ENCODE results near the gene CMTM5.
"Not testable (repeated sequence)": the region's sequence is repeated elsewhere in the genome, so short reads cannot be mapped to it uniquely, and the experiment has no call there.

The CMTM5 gene

DNA sequence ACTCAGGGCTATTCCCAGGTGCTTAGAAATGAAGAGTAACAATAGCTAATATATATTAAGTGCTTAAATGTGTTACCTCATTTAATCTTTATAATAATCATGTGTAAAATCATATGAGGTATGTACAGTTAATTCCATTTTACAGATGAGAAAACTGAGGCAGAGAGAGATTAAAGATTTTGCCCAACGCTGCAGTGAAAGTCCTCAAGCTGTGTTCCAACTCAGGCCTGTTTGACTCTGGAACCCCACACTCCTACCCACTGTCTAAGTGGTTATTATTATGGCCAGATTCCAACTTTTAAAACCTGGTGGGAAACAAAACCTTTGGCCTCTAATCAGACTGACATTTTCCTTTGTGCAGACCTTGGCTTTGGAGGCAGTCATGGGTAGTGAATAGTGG is 10.2 kb downstream of the CMTM5 start:
- Histone ChIP-seq H3K4me3 (ENCODE audit: control insufficient read depth in 1 of 7, extremely low read depth in 1 of 7, insufficient read depth in 4 of 7, low read depth in 2 of 7, low read length in 6 of 7) (no peak overlapping the region), H3K27ac (ENCODE audit: insufficient read depth in 1 of 2, low read depth in 1 of 2, low read length in 2 of 2, poor library complexity in 1 of 2, severe bottlenecking in 2 of 2) (no peak overlapping the region), H3K4me1 (ENCODE audit: control extremely low read depth in 1 of 4, control insufficient read depth in 4 of 4, insufficient read depth in 4 of 4, low read length in 3 of 4) (peaks cover 0 to 11% (median 6%) of the 10 kb centered on the region in 4 experiments), H3K9me3 (ENCODE audit: control extremely low read depth in 1 of 5, control insufficient read depth in 4 of 5, insufficient read depth in 2 of 5, low read depth in 1 of 5, low read length in 4 of 5) (no peaks in the 10 kb centered on the region), H3K27me3 (replicated peaks in 2 of 5; ENCODE audit: control insufficient read depth in 4 of 5, insufficient read depth in 5 of 5, low read length in 4 of 5) (peaks cover 0 to 3% (median 0%) of the 10 kb centered on the region in 5 experiments), H3K36me3 (ENCODE audit: control insufficient read depth in 4 of 4, insufficient read depth in 4 of 4, low read length in 3 of 4) (no peaks in the 10 kb centered on the region)
- DNase-seq = no peak
- POLR2A ChIA-PET = no interaction called here
- CTCF ChIA-PET = interaction anchor here (0.5 to 1.0 kb wide), 2 partner anchors 10 to 109 kb away, joined by 3 read pairs; no protein-coding TSS in a partner anchor
- no CpG with 5 or more reads among the region's 1 CpG for WGBS (ENCODE audit: insufficient coverage)

DNA sequence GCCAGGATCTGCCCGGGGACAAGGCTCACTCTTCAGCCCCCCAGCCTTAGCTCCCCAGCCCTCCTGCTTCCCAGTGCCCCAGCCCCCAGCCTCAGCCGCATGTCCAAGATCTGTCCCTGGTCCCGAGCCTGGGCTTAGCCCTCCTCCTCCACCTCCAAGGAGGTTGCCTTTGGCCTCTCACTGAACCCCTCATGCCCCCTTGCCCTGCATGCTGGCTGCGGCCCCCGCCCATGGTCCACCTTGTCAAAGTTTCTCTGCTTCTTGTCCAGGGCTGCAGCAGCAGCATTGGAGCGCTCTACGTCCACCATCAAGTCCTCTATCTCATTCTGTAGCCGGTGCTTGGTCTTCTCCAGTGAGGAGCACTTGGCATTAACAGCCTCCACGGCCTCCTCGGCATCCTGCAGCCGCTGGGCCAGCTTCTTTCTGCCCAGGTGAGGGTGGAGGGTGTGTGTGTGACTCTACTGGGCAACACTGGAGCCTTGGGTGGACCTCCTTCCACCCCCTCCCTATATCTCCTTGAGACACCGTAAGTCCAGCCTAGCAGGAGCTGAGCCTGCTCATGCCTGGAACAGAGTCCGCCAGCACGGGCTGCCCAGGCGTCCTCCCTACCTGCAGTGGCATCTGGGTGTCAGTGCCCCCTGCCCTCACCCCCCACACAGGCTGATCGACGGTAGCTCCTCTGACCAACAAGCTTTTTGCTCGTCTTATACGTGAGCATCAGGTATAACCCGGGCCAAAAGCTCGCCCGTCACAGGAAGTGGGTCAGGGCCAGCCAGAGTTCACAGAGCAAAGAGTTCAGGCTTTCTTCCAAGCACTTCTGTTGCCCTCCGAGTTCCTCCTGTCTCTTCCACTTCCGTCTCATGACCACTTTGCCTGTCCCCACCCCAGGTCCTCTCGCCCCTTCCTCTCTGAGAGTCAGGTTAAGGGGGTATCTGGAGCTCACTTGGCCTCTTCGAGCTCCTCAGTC is 11.4 kb downstream of the CMTM5 start:
- no peak for DNase-seq
- 88% methylated on average over 17 of the region's 26 CpGs for WGBS (ENCODE audit: insufficient coverage)
- H3K36me3 ChIP-seq (ENCODE audit: control insufficient read depth in 4 of 4, insufficient read depth in 4 of 4, low read length in 3 of 4) = no peaks in the 10 kb centered on the region
- CTCF ChIA-PET = interaction anchor here (0.6 to 1.5 kb wide), 4 partner anchors 8 to 670 kb away, joined by 3 to 7 read pairs (median 4); partner anchors contain the start of gene CMTM5
- no peaks in the 10 kb centered on the region for H3K9me3 ChIP-seq (ENCODE audit: control extremely low read depth in 1 of 5, control insufficient read depth in 4 of 5, insufficient read depth in 2 of 5, low read depth in 1 of 5, low read length in 4 of 5)
- peaks cover 0 to 3% (median 1%) of the 10 kb centered on the region in 4 experiments for H3K4me1 ChIP-seq (ENCODE audit: control extremely low read depth in 1 of 4, control insufficient read depth in 4 of 4, insufficient read depth in 4 of 4, low read length in 3 of 4)
- H3K27ac ChIP-seq (ENCODE audit: insufficient read depth in 1 of 2, low read depth in 1 of 2, low read length in 2 of 2, poor library complexity in 1 of 2, severe bottlenecking in 2 of 2) = no peak overlapping the region
- no peak overlapping the region for H3K4me3 ChIP-seq (ENCODE audit: control insufficient read depth in 1 of 7, extremely low read depth in 1 of 7, insufficient read depth in 4 of 7, low read depth in 2 of 7, low read length in 6 of 7)
- peaks cover 0 to 7% (median 0%) of the 10 kb centered on the region in 5 experiments for H3K27me3 ChIP-seq (replicated peaks in 2 of 5; ENCODE audit: control insufficient read depth in 4 of 5, insufficient read depth in 5 of 5, low read length in 4 of 5)
- POLR2A ChIA-PET = no interaction called here

DNA sequence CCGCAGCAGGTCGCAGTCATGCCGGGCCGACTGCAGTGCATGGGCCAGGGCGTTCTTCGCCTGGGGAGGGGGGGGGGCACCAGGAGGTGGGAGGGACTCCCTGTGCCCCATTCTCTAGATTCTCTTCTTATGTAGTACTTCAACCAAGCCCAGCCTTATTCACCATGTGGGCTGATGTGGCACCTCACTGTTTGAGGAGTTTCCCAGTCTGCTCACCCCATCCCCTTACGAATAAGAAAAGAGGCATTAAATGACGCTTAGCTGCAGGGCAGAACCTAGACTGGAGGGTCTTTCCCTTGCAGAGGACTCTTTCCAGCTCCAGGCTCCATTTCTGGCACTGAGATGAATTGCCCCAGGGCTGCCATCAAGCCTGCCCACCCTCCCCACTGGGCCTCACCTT is 12.2 kb downstream of the CMTM5 start:
- ChIA-PET POLR2A (no interaction called here), CTCF (interaction anchor here (0.6 to 1.5 kb wide), 4 partner anchors 9 to 669 kb away, joined by 3 to 7 read pairs (median 4); partner anchors contain the start of gene CMTM5)
- 94% methylated on average over 8 of the region's 8 CpGs for WGBS (ENCODE audit: insufficient coverage)
- peaks cover 0 to 2% (median 0%) of the 10 kb centered on the region in 4 experiments for H3K4me1 ChIP-seq (ENCODE audit: control extremely low read depth in 1 of 4, control insufficient read depth in 4 of 4, insufficient read depth in 4 of 4, low read length in 3 of 4)
- H3K27ac ChIP-seq (ENCODE audit: insufficient read depth in 1 of 2, low read depth in 1 of 2, low read length in 2 of 2, poor library complexity in 1 of 2, severe bottlenecking in 2 of 2) = no peak overlapping the region
- no peak overlapping the region for H3K4me3 ChIP-seq (ENCODE audit: control insufficient read depth in 1 of 7, extremely low read depth in 1 of 7, insufficient read depth in 4 of 7, low read depth in 2 of 7, low read length in 6 of 7)
- H3K36me3 ChIP-seq (ENCODE audit: control insufficient read depth in 4 of 4, insufficient read depth in 4 of 4, low read length in 3 of 4) = no peaks in the 10 kb centered on the region
- no peak for DNase-seq
- H3K27me3 ChIP-seq (replicated peaks in 2 of 5; ENCODE audit: control insufficient read depth in 4 of 5, insufficient read depth in 5 of 5, low read length in 4 of 5) = peaks cover 0 to 7% (median 0%) of the 10 kb centered on the region in 5 experiments
- no peaks in the 10 kb centered on the region for H3K9me3 ChIP-seq (ENCODE audit: control extremely low read depth in 1 of 5, control insufficient read depth in 4 of 5, insufficient read depth in 2 of 5, low read depth in 1 of 5, low read length in 4 of 5)

DNA sequence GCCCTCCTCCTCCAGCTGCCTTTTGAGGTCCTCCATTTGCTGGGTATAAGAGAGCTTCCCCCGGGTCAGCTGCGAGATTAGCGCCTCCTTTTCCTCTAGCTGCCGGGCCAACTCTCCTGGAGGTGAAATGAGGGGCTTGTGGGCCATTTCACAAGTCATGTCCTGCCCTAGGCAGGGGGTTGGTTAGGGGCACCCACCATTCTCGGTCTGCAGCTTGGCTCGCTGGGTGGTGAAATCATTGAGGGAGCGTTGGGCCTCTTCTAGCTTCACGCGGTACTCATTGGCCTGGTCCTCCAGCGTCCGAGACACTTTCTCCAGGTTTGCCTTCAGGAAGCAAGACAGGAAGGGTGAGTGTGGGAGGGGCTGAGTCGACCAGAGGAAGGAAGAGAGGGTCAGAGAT is 12.6 kb downstream of the CMTM5 start:
- no peak overlapping the region for H3K4me3 ChIP-seq (ENCODE audit: control insufficient read depth in 1 of 7, extremely low read depth in 1 of 7, insufficient read depth in 4 of 7, low read depth in 2 of 7, low read length in 6 of 7)
- CTCF ChIA-PET = interaction anchor here (1.4 to 1.5 kb wide), 3 partner anchors 9 to 28 kb away, joined by 3 to 7 read pairs (median 5); partner anchors contain the start of gene CMTM5
- H3K27ac ChIP-seq (ENCODE audit: insufficient read depth in 1 of 2, low read depth in 1 of 2, low read length in 2 of 2, poor library complexity in 1 of 2, severe bottlenecking in 2 of 2) = no peak overlapping the region
- peaks cover 0 to 2% (median 0%) of the 10 kb centered on the region in 4 experiments for H3K4me1 ChIP-seq (ENCODE audit: control extremely low read depth in 1 of 4, control insufficient read depth in 4 of 4, insufficient read depth in 4 of 4, low read length in 3 of 4)
- POLR2A ChIA-PET = no interaction called here
- no peaks in the 10 kb centered on the region for H3K36me3 ChIP-seq (ENCODE audit: control insufficient read depth in 4 of 4, insufficient read depth in 4 of 4, low read length in 3 of 4)
- peaks cover 0 to 7% (median 0%) of the 10 kb centered on the region in 5 experiments for H3K27me3 ChIP-seq (replicated peaks in 2 of 5; ENCODE audit: control insufficient read depth in 4 of 5, insufficient read depth in 5 of 5, low read length in 4 of 5)
- 70% methylated on average over 12 of the region's 12 CpGs for WGBS (ENCODE audit: insufficient coverage)
- DNase-seq = no peak
- H3K9me3 ChIP-seq (ENCODE audit: control extremely low read depth in 1 of 5, control insufficient read depth in 4 of 5, insufficient read depth in 2 of 5, low read depth in 1 of 5, low read length in 4 of 5) = no peaks in the 10 kb centered on the region

DNA sequence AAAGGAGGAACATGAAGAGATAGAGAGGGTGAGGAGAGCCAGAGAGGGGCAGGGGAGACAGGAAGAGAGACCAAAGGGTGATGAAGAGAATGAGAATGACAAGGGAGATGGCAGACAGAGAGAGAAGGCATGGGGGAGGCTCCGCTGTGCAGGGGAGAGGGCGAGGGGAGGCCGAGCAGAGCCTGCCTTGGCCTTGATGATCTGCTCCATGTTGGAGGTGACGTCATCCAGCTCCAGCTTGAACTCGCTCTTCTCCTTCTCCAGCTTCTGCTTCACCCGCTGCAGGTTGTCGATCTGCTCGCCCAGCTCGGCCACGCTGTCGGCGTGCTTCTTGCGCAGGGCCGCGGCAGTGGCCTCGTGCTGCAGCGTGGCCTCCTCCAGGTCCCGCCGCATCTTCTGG is 13.0 kb downstream of the CMTM5 start:
- H3K36me3 ChIP-seq (ENCODE audit: control insufficient read depth in 4 of 4, insufficient read depth in 4 of 4, low read length in 3 of 4); DNase-seq; POLR2A ChIA-PET; H3K4me3 ChIP-seq (ENCODE audit: control insufficient read depth in 1 of 7, extremely low read depth in 1 of 7, insufficient read depth in 4 of 7, low read depth in 2 of 7, low read length in 6 of 7); H3K27ac ChIP-seq (ENCODE audit: insufficient read depth in 1 of 2, low read depth in 1 of 2, low read length in 2 of 2, poor library complexity in 1 of 2, severe bottlenecking in 2 of 2); H3K4me1 ChIP-seq (ENCODE audit: control extremely low read depth in 1 of 4, control insufficient read depth in 4 of 4, insufficient read depth in 4 of 4, low read length in 3 of 4); H3K27me3 ChIP-seq (replicated peaks in 2 of 5; ENCODE audit: control insufficient read depth in 4 of 5, insufficient read depth in 5 of 5, low read length in 4 of 5); H3K9me3 ChIP-seq (ENCODE audit: control extremely low read depth in 1 of 5, control insufficient read depth in 4 of 5, insufficient read depth in 2 of 5, low read depth in 1 of 5, low read length in 4 of 5): not testable (repeated sequence)
- no CpG with 5 or more reads among the region's 19 CpGs for WGBS (ENCODE audit: insufficient coverage)
- CTCF ChIA-PET = interaction anchor here (1.4 to 3.9 kb wide), 3 partner anchors 10 to 28 kb away, joined by 3 to 18 read pairs (median 5); partner anchors contain the start of gene CMTM5

DNA sequence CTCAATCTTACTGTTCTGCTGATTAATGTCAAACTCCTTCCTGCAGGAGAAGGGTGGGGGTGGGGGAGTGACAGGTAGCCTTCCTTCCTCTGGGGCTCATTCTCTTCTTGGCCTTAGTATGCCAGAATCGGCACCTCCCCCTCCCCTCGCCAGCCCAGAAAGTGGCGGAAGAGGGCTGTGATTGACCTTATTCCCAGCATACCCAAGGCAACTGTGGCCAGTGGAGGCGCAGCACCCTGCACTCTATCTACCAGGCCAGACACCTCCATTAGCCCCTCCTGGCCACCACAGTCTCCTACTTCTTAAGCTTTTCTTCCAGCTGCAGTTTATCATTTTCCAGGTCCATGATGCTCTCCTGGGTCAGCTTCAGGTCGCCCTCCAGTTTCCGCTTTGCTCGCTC is 15.8 kb downstream of the CMTM5 start:
- peaks cover 0 to 10% (median 0%) of the 10 kb centered on the region in 5 experiments for H3K27me3 ChIP-seq (replicated peaks in 2 of 5; ENCODE audit: control insufficient read depth in 4 of 5, insufficient read depth in 5 of 5, low read length in 4 of 5)
- ChIA-PET POLR2A (no interaction called here), CTCF (interaction anchor here (0.6 to 3.9 kb wide), 8 partner anchors 8 to 122 kb away, joined by 3 to 18 read pairs (median 4); partner anchors contain the start of gene MYH6)
- no peaks in the 10 kb centered on the region for H3K9me3 ChIP-seq (ENCODE audit: control extremely low read depth in 1 of 5, control insufficient read depth in 4 of 5, insufficient read depth in 2 of 5, low read depth in 1 of 5, low read length in 4 of 5)
- H3K4me3 ChIP-seq (ENCODE audit: control insufficient read depth in 1 of 7, extremely low read depth in 1 of 7, insufficient read depth in 4 of 7, low read depth in 2 of 7, low read length in 6 of 7) = no peak overlapping the region
- 92% methylated on average over 7 of the region's 7 CpGs for WGBS (ENCODE audit: insufficient coverage)
- no peak for DNase-seq
- H3K4me1 ChIP-seq (ENCODE audit: control extremely low read depth in 1 of 4, control insufficient read depth in 4 of 4, insufficient read depth in 4 of 4, low read length in 3 of 4) = peaks cover 0 to 2% (median 0%) of the 10 kb centered on the region in 4 experiments
- H3K36me3 ChIP-seq (ENCODE audit: control insufficient read depth in 4 of 4, insufficient read depth in 4 of 4, low read length in 3 of 4) = no peaks in the 10 kb centered on the region
- H3K27ac ChIP-seq (ENCODE audit: insufficient read depth in 1 of 2, low read depth in 1 of 2, low read length in 2 of 2, poor library complexity in 1 of 2, severe bottlenecking in 2 of 2) = no peak overlapping the region

DNA sequence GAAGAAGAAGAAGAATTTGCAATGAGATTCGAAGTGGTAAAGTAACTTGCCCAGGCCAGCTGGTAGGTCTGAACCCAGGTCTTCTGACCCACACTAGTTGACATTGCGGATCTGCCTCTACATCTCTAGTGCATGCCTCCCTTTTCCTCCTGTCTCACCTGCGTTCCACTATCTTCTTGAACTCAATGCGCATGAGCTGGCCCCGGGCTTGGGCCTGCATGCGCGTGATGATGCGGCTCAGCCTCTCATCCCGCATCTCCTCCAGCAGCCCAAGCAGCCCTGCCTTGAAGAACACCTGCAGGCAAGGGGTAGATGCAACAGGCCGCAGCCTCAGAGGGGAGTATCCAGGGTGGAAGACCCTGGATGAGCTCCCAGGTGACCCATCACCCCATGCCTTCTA is 19.3 kb downstream of the CMTM5 start:
- CTCF ChIA-PET = interaction anchor here (1.4 to 4.4 kb wide), 2 partner anchors 15 to 22 kb away, joined by 4 to 24 read pairs; no protein-coding TSS in a partner anchor
- Histone ChIP-seq H3K4me3 (ENCODE audit: control insufficient read depth in 1 of 7, extremely low read depth in 1 of 7, insufficient read depth in 4 of 7, low read depth in 2 of 7, low read length in 6 of 7) (no peak overlapping the region), H3K27me3 (replicated peaks in 2 of 5; ENCODE audit: control insufficient read depth in 4 of 5, insufficient read depth in 5 of 5, low read length in 4 of 5) (peaks cover 0 to 10% (median 0%) of the 10 kb centered on the region in 5 experiments), H3K27ac (ENCODE audit: insufficient read depth in 1 of 2, low read depth in 1 of 2, low read length in 2 of 2, poor library complexity in 1 of 2, severe bottlenecking in 2 of 2) (no peak overlapping the region), H3K36me3 (ENCODE audit: control insufficient read depth in 4 of 4, insufficient read depth in 4 of 4, low read length in 3 of 4) (no peaks in the 10 kb centered on the region), H3K9me3 (ENCODE audit: control extremely low read depth in 1 of 5, control insufficient read depth in 4 of 5, insufficient read depth in 2 of 5, low read depth in 1 of 5, low read length in 4 of 5) (no peaks in the 10 kb centered on the region), H3K4me1 (ENCODE audit: control extremely low read depth in 1 of 4, control insufficient read depth in 4 of 4, insufficient read depth in 4 of 4, low read length in 3 of 4) (no peaks in the 10 kb centered on the region)
- POLR2A ChIA-PET = no interaction called here
- WGBS (ENCODE audit: insufficient coverage) = 100% methylated on average over 8 of the region's 10 CpGs
- no peak for DNase-seq
